OCI-M1 (cell line): ENCODE results near the gene CIB1.

ENCODE experiments used
- DNase-seq: peaks from one replicate; lab custom pipeline; 2025; lab: John Stamatoyannopoulos, UW

CIB1 gene

DNA sequence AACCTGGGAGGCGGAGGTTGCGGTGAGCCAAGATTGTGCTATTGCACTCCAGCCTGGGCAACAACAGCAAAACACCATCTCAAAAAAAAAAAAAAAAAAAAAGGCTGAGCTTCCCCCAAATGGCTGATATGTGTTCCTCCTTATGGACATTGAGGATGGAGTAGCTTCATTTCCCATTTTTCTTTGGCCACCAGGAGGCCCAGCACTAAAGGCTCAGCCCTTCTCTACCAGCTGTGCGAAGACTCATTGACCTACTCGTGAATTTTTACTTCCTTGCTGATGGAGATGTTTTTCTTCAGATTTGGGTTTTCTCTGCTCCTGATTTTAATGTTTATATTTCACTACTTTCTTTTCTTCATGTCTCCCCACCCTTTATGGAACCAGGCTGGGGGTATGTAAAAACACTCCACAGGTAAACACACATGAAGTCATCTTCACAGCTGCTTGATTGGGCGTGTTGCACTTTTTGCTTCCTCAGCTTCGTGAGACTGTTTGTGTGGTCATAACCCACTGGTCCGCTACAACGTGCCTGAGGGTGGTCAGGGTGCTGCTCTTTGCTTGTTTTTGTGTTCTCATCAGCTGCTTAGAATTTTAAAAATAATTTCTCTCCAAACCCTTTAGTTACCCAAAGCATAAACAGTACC lies 19.1 kb downstream of the CIB1 start:
- peak; percentile 2 for DNase-seq

DNA sequence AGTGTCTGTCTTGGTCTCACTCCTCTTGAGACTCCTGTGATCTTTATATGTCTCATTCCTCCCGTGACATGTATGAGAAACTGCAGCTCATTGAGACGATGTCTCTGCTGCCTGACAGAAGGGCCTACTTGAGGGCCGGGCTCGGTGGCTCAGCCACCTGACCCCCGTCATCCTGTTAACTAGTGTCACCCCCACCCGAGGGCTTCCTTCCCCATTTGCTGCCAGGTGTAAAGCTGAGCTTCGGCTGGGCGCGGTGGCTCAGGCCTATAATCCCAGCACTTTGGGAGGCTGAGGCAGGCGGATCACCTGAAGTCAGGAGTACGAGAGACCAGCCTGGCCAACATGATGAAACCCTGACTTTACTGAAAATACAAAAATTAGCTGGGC lies 19.9 kb downstream of the CIB1 start:
- DNase-seq: no peak

DNA sequence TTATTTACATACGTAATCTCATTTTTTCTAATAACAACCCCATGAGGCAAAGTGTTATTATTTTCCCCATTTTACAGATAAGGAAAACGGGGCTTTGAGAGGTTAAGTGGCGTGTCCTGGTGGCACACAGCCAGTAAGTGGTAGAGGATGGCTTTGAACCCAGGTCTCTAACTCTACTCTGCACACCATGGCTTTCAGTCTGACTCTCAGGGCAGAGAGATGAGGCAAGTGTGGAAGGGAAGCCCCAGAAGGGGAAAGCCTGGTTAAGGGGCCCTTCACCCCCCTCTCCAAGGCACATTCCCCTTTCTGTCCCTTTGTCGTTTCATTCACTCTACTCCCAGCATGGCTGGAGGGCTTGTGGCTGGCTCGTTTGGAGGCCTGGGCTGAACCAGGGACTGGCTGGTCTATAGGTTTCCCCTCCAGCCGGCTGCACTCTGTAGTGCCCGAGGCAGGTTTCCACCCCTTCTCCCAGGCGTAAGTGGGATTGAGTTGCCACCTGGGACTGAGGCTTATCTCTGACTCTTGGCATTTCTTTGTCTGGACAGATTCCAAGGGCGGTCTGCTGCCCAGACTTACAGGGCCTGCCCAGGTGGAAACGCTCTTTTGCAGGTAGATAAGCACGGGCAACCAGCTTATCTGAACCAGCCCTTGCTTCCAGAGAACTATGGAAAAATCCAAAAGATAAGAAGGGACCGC lies 20.5 kb downstream of the CIB1 start:
- no peak for DNase-seq

DNA sequence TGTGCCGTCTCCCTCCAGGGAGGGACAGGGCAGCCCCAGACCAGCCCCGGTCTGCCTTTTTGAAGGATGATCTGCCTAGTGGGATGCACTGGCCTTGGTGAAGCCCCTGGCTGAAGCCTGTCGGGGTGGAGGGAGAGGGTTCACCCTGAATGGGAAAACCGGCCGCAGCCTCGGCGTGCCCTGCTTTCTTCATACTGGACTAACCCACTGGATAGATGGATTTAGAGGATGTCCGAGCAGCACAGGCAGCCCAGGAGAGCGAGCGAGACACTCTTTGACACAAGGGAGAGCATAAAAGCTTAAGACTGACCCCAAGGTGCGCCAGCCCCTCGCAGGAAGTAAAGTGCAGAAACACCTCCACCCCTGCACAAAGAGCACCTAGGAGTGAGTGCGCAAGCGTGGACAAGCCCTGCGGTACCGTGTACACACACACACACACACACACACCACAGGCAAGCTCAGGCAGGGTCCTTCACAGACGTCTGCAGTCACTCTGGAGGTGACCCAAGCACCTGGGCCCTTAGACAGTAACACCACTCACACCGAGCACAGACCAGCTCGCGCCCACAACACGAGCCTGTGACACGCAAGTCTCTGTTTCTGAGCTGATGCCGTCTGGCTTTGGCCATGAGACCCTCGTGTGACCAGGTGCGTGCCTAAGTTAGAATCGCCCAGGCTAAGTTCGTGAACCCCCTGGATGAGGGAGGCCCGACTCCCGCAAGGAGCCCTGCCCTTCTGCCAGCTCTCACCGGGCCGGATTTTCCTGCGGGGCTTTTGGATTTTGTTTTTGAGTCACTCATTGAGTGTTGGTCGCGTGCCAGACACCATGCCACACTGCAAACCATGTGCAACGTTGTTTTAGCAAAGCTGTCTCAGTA lies 21.3 kb downstream of the CIB1 start:
- no peak for DNase-seq

DNA sequence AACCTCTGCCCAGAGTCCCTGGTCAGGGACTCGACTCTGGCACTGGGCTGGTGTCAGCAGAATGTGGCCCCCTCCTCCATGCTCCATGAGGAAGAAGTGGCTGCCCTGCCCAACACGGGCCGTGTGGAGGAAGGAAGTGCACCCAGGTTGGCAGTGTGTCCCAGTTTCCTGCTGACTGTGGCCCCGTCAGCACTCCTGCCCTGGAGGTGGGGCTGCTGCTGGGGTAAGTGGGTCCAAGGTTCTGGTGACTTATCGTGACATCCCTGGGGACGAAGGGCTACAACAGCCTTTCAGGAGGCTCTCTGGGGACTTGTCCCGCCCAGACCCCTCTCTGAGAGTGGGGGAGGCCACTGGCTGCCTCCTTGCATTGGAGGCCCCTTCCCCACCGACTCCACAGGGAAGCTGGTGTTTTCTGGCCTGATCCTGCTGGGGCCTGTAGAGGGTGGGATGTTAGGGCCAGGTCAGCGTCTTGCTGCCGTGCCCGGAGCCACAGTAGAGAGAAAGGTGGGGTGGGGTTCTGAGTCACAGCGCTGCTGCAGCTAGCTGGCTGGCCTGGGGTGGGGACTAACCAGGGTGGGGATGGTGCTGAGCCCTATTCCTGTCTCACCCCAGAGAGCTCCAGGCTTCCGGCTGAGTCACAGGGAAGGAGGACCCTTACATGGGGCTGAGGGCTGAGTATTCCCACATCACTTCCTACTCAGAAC lies 22.1 kb downstream of the CIB1 start:
- no peak for DNase-seq

DNA sequence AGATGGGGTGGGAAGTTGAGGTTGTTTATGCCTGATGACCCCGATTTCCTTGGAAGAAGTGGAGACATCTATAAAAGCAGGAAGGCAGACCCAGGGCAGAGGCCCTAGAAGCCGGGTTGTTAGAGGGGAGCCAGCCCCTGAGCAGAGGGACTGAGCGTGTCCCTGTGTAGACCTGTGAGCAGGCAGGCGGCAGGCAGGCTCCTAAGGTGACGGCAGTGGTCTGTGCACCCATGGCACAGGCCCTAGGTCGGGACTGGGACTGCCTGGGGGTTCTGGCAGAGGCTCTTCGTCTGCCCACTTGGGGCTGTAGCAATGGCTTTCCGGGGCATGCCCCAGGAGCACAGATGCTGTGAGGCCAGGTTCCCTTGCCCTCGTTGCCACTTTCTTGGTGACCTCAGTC lies 22.7 kb downstream of the CIB1 start:
- DNase-seq: no peak

DNA sequence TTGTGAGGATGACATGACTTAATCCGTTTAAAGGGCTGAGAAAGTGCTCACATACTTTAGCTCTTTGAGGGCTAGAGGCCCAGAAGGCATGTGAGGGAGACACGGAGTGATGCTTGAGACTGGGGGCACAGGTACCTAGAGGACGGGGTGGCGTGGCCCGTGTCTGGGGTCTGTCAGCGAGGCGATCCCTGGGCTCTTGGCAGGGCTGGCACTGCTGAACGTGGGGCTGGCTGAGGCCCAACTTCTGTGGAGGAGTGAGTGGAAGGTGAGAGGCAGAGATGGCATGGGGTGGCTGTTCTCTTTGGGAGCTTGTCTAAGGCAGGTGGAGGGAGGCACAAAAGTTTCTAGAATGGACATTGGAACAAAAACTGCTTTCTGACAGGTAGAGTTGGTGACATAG lies 23.1 kb downstream of the CIB1 start:
- DNase-seq: no peak

DNA sequence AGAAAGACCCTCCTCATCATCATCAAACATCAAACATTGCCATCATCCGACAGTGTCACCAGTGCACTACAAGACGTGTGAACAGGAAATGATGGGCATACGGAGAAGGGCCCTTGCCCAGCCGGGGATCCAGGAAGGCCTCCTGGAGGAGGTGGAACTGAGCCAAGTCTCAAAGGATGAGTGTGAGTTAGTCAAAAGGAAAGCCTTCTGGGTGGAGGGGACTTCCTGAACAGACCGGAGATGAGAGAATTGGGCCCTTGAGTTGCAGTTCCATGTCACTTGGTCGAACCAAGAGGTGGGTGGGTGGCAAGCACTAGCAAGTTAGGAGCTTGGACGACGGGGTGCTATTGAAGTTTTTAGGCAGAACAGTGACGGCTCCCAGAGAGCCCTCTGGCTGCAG lies 24.1 kb downstream of the CIB1 start:
- no peak for DNase-seq

DNA sequence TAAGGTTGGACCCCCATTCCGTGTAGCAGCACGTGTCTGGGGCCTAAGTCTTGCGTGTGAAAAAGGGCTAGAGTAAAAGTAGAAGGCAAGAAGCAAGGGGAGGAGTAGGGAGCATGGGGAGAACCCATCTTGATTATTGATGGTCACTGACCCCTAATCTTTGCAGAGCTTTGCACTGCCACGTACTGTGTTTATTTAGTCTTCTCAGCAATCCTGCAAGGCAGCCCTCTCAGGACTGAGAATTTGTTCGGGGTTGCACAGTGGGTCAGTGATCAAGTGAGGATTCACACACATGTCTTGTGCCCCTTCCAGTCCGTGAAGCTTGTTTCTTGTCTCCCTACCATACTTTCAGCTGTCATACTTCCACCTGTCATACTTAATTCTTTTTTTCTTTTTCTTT lies 25.4 kb downstream of the CIB1 start:
- DNase-seq: no peak

DNA sequence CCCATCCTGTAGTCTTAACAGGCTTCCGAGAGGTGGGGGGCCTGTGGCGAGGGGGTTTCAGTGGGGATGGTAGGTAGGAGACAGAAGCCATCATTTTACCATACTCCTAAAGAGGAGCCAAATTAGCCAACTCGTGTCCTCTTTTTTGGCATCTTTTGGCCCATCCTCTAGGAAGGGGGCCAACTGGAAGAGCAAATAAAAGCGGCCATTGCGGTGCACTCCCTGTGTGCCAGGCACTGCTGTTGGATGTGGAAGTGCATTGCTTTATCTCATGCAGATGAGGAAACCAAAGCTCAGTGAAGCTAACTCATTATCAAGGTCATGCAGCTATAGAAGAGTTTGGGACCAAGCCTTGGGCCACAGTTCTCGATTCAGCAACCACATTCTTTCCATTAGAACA lies 26.5 kb downstream of the CIB1 start:
- DNase-seq: no peak

DNA sequence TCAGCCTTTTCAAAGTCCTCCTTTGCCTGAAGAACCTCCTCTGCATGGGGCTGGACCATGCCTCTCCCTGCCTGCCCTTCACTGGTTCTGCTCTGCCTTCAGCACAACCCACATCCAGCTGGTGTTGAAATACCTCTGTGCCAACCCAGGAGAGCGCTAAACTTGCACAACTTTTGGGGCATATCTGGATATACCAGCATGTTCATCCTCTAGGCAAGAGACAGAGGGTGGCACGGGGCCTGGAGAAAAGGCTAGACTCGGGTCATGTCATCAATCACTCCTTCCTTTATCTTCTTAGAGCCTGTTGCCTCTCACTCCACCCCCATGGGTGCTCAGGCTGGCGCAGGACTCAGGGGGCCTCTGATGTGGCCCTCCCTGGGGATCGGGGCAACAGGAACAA lies 27.9 kb downstream of the CIB1 start:
- no peak for DNase-seq

DNA sequence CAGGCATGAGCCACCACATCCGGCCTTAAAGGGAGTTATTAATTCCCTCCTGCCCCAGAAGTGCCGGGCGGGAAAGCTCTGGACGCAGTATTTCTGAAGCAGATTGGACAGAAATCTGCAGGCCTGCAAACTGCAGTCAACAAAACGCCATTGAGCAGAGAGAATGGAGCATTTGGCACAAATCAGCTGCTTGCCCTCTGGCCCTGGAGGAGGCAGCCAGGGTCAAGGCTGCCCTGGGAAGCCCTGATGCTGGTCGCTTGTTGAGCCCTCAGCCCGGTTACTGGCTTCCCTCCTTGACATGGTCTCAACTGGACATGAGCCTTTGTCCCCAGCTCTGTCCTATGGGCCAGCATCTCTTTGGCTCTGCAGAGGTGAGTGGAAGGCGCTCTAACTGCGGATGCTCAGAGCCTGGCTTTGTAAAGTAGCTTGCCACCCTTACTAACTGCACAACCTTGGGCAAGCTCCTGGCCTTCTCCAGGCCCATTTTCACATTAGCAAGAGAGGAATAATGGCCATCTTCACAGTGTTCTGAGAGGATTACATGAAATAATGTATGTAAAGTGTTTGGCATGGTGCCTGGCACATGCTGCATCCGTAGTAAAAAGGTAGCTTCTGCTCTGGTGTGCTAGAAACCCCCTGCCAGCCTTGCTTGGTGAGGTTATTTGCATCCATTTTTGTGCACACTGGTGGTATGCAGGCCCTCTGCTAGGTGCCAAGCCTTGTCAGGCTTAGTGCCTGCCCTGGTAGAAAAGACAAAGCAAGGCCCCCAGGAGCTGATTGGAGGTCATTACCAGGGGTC lies 28.5 kb downstream of the CIB1 start:
- no peak for DNase-seq

DNA sequence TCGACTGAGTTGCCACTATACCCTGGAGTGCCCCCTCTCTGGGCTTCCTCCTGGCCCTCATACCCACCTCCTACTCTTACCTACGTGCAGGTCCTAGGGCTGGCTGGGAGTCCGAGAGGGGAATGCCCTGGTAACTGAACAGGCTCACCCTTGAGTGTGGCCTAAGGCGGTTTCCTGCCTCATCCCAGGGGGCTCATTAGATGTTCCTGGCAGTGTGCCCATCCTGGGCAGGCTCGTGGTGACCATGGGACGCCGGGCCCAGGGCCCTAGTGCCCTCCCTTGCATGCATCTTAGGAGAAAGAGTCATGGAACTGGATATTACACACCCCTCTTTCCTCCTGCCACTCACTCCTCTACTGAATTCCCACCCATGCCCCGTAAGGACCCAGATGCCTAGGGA lies 29.8 kb downstream of the CIB1 start:
- no peak for DNase-seq

DNA sequence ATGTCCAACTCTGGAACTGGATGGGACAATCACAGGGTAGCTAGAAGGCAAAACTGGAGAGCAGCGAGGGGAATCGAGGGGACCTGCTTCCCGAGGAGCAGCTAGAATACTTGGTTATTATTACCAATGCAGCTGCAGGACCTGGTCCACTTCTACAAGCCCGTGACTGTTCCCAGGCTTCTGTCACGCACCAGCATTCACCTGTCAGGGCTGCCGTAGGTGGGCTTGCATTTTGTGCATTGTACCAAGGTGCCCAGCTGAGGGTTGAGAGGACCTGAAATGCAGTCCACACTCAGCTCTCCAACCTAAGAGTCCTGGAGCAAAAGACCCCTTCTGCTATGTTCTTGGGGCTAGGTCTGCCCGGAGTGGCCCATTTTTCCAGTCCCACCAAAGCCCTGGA lies 30.3 kb downstream of the CIB1 start:
- no peak for DNase-seq

DNA sequence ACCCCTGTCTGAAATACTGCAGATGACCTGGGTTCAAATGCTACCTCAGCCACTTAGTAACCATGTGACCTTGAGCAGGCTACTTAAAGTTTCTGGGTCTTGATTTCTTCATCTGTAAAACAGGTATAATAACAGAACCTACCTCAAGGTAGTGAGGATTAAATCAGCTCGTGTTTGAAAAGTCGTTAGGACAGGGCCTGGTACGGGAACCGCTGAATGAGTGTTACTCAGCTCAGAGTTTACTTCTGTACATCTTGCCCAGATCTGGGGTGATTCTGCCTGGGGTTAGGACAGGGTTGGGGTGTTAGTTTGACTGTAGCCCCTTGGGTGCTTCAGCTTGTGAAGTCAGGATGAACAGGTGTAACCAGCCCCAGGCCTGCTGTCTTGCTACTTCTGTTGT lies 30.8 kb downstream of the CIB1 start:
- DNase-seq: no peak

DNA sequence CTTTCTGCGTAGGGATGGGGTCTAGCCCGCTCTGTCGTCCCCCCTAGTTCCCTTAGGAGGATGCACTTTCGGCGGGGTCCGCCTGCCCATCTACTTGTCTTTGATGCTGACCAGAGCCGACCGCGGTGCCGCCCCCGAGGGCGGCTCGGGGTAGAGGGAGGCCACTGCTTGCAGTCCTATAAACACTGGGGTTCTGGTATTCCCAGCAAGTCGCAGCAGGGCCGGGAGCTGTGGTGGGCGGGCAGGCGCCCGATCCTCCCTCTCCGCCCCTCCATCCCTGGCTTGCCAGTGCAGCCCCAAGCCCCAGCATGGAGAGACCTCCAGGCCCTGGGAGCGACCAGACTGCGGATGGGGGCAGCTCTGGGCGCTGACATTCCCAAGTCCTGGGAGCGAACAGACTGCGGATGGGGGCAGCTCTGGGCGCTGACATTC lies 31.8 kb downstream of the CIB1 start:
- DNase-seq: no peak

DNA sequence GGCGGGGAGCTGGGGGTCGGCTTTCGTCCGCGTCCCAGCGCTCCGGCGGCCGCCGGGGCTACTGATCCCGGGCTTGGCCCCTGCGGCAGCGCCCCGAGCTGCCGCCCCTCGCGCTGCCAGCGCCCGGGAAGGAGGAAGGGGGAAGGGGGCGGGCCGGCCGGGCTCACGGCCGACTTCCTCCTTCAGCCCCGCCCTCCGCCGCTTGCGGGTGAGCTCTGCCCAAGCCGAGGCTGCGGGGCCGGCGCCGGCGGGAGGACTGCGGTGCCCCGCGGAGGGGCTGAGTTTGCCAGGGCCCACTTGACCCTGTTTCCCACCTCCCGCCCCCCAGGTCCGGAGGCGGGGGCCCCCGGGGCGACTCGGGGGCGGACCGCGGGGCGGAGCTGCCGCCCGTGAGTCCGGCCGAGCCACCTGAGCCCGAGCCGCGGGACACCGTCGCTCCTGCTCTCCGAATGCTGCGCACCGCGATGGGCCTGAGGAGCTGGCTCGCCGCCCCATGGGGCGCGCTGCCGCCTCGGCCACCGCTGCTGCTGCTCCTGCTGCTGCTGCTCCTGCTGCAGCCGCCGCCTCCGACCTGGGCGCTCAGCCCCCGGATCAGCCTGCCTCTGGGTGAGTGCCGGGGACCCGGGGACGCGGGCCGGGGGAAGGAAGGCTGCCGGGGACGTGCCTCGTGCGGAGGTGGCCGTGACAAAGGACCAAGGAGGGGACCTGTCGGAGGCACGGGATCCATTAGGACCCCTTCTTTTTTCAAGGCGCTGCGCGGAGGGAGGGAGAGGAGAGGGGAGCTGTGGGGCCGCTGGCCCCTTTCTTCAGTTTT lies 32.4 kb downstream of the CIB1 start, which contains the start of gene SEMA4B:
SEMA4B (plus strand) TSS at position 201 of the 814 bp plus-strand sequence; CDS start at position 450, 249 bp downstream.
- peak; percentile 79 for DNase-seq

DNA sequence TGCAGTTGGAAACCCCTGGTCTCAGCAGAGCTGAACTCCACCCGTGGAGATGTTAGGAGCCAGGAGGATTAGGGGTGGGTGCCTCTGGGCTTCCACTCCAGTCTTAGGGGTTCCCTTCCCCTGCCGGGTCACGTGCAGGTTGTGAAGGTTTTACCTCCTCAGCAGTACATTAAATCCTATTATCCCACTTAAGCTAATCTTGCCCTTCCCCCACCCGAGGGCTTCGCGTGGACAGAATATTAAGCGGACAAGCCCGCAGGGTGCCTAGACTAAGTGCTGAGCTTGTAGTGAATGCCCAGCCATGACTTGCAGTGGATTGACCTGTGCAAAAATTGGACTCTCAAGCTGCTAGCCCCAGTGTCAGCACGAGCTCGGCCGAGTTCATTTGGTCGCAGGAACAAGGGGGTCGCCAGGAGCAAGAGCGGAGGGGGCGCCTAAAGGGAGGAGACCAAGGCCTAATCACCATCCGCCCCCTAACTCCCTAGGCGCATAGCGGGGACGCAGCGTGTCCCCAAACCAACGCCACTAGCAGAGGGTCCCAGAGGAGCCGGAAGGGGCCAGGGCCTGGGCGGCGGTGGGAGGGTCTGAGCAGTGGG lies 33.1 kb downstream of the CIB1 start:
- no peak for DNase-seq

DNA sequence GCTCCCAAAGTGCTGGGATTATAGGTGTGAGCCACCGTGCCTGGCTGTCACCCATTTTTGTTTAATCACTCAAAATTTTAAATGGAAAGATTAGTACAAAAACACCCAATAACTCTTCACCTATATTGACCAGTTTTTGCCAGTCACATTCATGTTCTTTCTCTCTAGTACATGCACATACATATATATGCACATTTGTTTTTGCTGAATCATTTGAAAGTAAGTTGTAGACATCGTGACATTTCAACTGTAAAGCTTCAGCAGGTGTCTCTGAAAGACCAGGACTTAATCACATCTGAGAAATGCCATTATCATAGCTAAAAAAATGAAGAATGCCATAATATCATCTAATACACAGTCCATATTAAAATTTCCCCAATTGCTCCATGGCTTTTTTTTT lies 39.1 kb downstream of the CIB1 start:
- DNase-seq: no peak
